ENCODE measurements around the gene INO80B. TPM values are rescaled to one million over a fixed set of nuclear protein-coding genes. Genes with fewer than 3 reads are reported as not detected.

INO80B gene
- polyA plus RNA-seq, 1 of the 3 experiments (the other 2 are of a cell fraction): 41.7 TPM

GRCh38 chr2:74507145-74507925 is 52.4 kb downstream of the INO80B start, which contains the start of gene PCGF1:
TSS of gene PCGF1 (minus strand) at chr2:74507695. CDS start at chr2:74507668, 27 bp downstream.
- POLR2A ChIA-PET: interaction anchor here (0.7 to 2.3 kb wide), 8 partner anchors 11 to 68 kb away, joined by 3 to 11 read pairs (median 7); partner anchors contain the start of genes AUP1, CCDC142, HTRA2 and TTC31
- H2AFZ ChIP-seq (ENCODE audit: low read depth): peak within 1 kb of the TSS; percentile 85
- peak within 1 kb of the TSS; percentile 84 to 86 for H3K4me3 ChIP-seq (ENCODE audit: low read depth in 2 of 2, low read length in 1 of 2)
- H3K9ac ChIP-seq: peak within 1 kb of the TSS; percentile 95
- CTCF ChIA-PET: interaction anchor here (0.6 to 7.5 kb wide), 20 partner anchors 11 to 146 kb away, joined by 3 to 80 read pairs (median 4); partner anchors contain the start of genes AUP1, CCDC142, DQX1 and HTRA2
- peaks cover 19 to 26% of the 10 kb centered on the region in 2 experiments; a peak in 3 of 4 replicates for H3K4me1 ChIP-seq (ENCODE audit: control insufficient read depth in 1 of 2, insufficient read depth in 2 of 2, low read depth in 1 of 2, low read length in 1 of 2)
- no peaks in the 10 kb centered on the region for H4K20me1 ChIP-seq (ENCODE audit: insufficient read depth)
- peak within 1 kb of the TSS; percentile 96 for H3K4me2 ChIP-seq
- peak within 1 kb of the TSS; percentile 99 to 100 for H3K27ac ChIP-seq (ENCODE audit: low read depth in 2 of 2, low read length in 1 of 2)
- H3K36me3 ChIP-seq (replicated peaks in 1 of 2; ENCODE audit: control insufficient read depth in 1 of 2, insufficient read depth in 2 of 2, low read length in 1 of 2): peaks cover 15 to 20% of the 10 kb centered on the region in 2 experiments
- H3K79me2 ChIP-seq (ENCODE audit: insufficient read depth): peaks cover 17% of the 10 kb centered on the region; the same call in 1 of the 2 replicates
- H3K9me3 ChIP-seq: no peaks in the 10 kb centered on the region
- DNase-seq: peak; percentile 97
- H3K9me2 ChIP-seq: no peaks in the 10 kb centered on the region
- WGBS (ENCODE audit: low lambda C conversion rate): 1% methylated on average over 29 of the region's 56 CpGs
- no peaks in the 10 kb centered on the region for H3K27me3 ChIP-seq (ENCODE audit: insufficient read depth)
- H3F3A ChIP-seq (replicated peaks; ENCODE audit: insufficient read depth): peaks cover 28% of the 10 kb centered on the region
- peak; percentile 68; the same call in 1 of the 2 replicates for TF ChIP-seq USF1 (IDR thresholded peaks at IDR 0.05; ENCODE audit: borderline replicate concordance, low read depth)
- TF ChIP-seq EP300 (IDR thresholded peaks at IDR 0.05; ENCODE audit: borderline replicate concordance in 1 of 2, low read depth in 1 of 2, low read length in 1 of 2): no peak
- peak; percentile 55; the same call in 1 of the 2 replicates for TF ChIP-seq SMC3 (IDR thresholded peaks at IDR 0.05; ENCODE audit: low read depth, low read length)
- TF ChIP-seq FOSL2 (IDR thresholded peaks at IDR 0.05; ENCODE audit: borderline replicate concordance, low read depth): no peak
- peak; percentile 85 for TF ChIP-seq TAF1 (IDR thresholded peaks at IDR 0.05; ENCODE audit: borderline replicate concordance, low read depth, low read length)
- TF ChIP-seq FOXJ3 (CRISPR knock-in tag; IDR thresholded peaks at IDR 0.05): no peak
- TF ChIP-seq SIN3A (IDR thresholded peaks at IDR 0.05; ENCODE audit: borderline replicate concordance, low read depth, low read length): no peak
- TF ChIP-seq EZH2phosphoT487 (IDR thresholded peaks at IDR 0.05; ENCODE audit: borderline replicate concordance, low read depth): no peak
- TF ChIP-seq ZBTB33 (IDR thresholded peaks at IDR 0.05; ENCODE audit: borderline replicate concordance, low read depth): no peak
- TF ChIP-seq GATA2 (CRISPR knock-in tag; IDR thresholded peaks at IDR 0.05): peak; percentile 37; the same call in 1 of the 2 replicates
- TF ChIP-seq MXI1 (IDR thresholded peaks at IDR 0.05; ENCODE audit: low read depth, low read length): peak; percentile 87; the same call in 1 of the 2 replicates
- TF ChIP-seq MEF2A (IDR thresholded peaks at IDR 0.05; ENCODE audit: borderline replicate concordance, low read depth): no peak
- peak; percentile 48; the same call in 1 of the 2 replicates for TF ChIP-seq USF2 (IDR thresholded peaks at IDR 0.05; ENCODE audit: borderline replicate concordance, low read depth, low read length)
- TF ChIP-seq CHD2 (IDR thresholded peaks at IDR 0.05; ENCODE audit: low read length, partially characterized antibody): peak; percentile 7
- TF ChIP-seq, protein P1, sequence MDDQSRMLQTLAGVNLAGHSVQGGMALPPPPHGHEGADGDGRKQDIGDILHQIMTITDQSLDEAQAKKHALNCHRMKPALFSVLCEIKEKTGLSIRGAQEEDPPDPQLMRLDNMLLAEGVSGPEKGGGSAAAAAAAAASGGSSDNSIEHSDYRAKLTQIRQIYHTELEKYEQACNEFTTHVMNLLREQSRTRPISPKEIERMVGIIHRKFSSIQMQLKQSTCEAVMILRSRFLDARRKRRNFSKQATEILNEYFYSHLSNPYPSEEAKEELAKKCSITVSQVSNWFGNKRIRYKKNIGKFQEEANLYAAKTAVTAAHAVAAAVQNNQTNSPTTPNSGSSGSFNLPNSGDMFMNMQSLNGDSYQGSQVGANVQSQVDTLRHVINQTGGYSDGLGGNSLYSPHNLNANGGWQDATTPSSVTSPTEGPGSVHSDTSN (IDR thresholded peaks at IDR 0.05): no peak
- TF ChIP-seq IRF3 (IDR thresholded peaks at IDR 0.05; ENCODE audit: low read depth, low read length): no peak
- TF ChIP-seq POLR2AphosphoS5 (IDR thresholded peaks at IDR 0.05; ENCODE audit: low read depth, low read length): peak; percentile 83
- TF ChIP-seq GABPA (IDR thresholded peaks at IDR 0.05; ENCODE audit: low read depth): peak; percentile 80
- no peak for TF ChIP-seq NFIC (IDR thresholded peaks at IDR 0.05; ENCODE audit: borderline replicate concordance)
- TF ChIP-seq FOXM1 (IDR thresholded peaks at IDR 0.05; ENCODE audit: low read depth): no peak
- peak; percentile 97 for TF ChIP-seq NRF1 (IDR thresholded peaks at IDR 0.05; ENCODE audit: low read depth, low read length)
- TF ChIP-seq RAD21 (IDR thresholded peaks at IDR 0.05; ENCODE audit: low read length): peak; percentile 57
- TF ChIP-seq, protein P2, sequence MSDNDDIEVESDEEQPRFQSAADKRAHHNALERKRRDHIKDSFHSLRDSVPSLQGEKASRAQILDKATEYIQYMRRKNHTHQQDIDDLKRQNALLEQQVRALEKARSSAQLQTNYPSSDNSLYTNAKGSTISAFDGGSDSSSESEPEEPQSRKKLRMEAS (IDR thresholded peaks at IDR 0.05; ENCODE audit: low read depth): peak; percentile 73
- no peak for TF ChIP-seq TCF12 (IDR thresholded peaks at IDR 0.05)
